ENCODE measurements around the gene CEMIP. TPM values are rescaled to one million over a fixed set of nuclear protein-coding genes. Genes with fewer than 3 reads are reported as not detected.
A peak's percentile ranks its signal among the peaks of the same experiment; 100 is the strongest.

The CEMIP gene
- polyA plus RNA-seq, 1 experiment = 221 TPM

DNA sequence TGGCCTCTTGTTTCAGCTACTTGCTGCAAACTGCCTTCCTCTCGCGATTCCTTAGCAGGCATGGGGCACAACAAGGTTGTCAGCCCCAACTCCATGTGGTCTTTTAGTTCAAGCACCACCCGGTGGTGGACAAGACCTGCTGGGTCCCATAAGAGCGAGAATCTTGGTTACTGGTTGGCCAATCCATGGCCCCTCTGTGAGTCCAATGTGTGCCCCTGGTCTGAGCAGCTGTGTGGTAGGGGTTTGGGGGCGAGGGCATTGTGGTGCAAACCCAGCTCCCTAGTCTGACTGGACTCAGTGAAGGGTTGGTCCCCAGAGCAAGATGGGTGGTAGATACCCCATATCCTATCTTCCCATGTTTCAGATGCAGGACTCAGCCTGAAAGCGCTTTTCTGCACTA is 161.7 kb downstream of the CEMIP start:
- no peak for DNase-seq (ENCODE audit: low read depth, low spot score)
- ChIA-PET CTCF (interaction anchor here (0.9 kb wide), 1 partner anchor 29 kb away, joined by 3 read pairs; no protein-coding TSS in a partner anchor), POLR2A (no interaction called here)

GRCh38 chr15:80942266-80942665 is 163.1 kb downstream of the CEMIP start:
- TF ChIP-seq, protein P1, sequence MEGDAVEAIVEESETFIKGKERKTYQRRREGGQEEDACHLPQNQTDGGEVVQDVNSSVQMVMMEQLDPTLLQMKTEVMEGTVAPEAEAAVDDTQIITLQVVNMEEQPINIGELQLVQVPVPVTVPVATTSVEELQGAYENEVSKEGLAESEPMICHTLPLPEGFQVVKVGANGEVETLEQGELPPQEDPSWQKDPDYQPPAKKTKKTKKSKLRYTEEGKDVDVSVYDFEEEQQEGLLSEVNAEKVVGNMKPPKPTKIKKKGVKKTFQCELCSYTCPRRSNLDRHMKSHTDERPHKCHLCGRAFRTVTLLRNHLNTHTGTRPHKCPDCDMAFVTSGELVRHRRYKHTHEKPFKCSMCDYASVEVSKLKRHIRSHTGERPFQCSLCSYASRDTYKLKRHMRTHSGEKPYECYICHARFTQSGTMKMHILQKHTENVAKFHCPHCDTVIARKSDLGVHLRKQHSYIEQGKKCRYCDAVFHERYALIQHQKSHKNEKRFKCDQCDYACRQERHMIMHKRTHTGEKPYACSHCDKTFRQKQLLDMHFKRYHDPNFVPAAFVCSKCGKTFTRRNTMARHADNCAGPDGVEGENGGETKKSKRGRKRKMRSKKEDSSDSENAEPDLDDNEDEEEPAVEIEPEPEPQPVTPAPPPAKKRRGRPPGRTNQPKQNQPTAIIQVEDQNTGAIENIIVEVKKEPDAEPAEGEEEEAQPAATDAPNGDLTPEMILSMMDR (IDR thresholded peaks at IDR 0.05; ENCODE audit: low read depth, low read length) = no peak
- Histone ChIP-seq H3K27me3 (ENCODE audit: control insufficient read depth, insufficient read depth, low read length) (no peaks in the 10 kb centered on the region), H3K27ac (ENCODE audit: low read depth, low read length) (no peak overlapping the region), H3K9me3 (ENCODE audit: control insufficient read depth, insufficient read depth, low read length) (no peaks in the 10 kb centered on the region), H3K4me3 (ENCODE audit: low read depth, low read length) (no peak overlapping the region)
- ChIA-PET POLR2A (no interaction called here), CTCF (no interaction called here)
- DNase-seq (ENCODE audit: low read depth, low spot score) = no peak

More for the DNA sequence above, 161.7 kb downstream of the CEMIP start:
- Histone ChIP-seq H3K27ac (ENCODE audit: low read depth, low read length) (peak overlapping the region; percentile 31), H3K4me3 (ENCODE audit: low read depth, low read length) (no peak overlapping the region), H3K27me3 (ENCODE audit: control insufficient read depth, insufficient read depth, low read length) (no peaks in the 10 kb centered on the region), H3K9me3 (ENCODE audit: control insufficient read depth, insufficient read depth, low read length) (no peaks in the 10 kb centered on the region)
- TF ChIP-seq, protein P1 (IDR thresholded peaks at IDR 0.05; ENCODE audit: low read depth, low read length) = no peak

GRCh38 chr15:80942746-80943565 is 163.8 kb downstream of the CEMIP start:
- ChIA-PET CTCF (no interaction called here), POLR2A (no interaction called here)
- no peak for DNase-seq (ENCODE audit: low read depth, low spot score)
- no peak overlapping the region for H3K4me3 ChIP-seq (ENCODE audit: low read depth, low read length)
- H3K27me3 ChIP-seq (ENCODE audit: control insufficient read depth, insufficient read depth, low read length) = no peaks in the 10 kb centered on the region
- TF ChIP-seq, protein P1 (IDR thresholded peaks at IDR 0.05; ENCODE audit: low read depth, low read length) = no peak
- H3K9me3 ChIP-seq (ENCODE audit: control insufficient read depth, insufficient read depth, low read length) = no peaks in the 10 kb centered on the region
- no peak overlapping the region for H3K27ac ChIP-seq (ENCODE audit: low read depth, low read length)

GRCh38 chr15:80944818-80945217 is 165.6 kb downstream of the CEMIP start:
- no peak overlapping the region for H3K4me3 ChIP-seq (ENCODE audit: low read depth, low read length)
- POLR2A ChIA-PET = no interaction called here
- DNase-seq (ENCODE audit: low read depth, low spot score) = no peak
- no peaks in the 10 kb centered on the region for H3K9me3 ChIP-seq (ENCODE audit: control insufficient read depth, insufficient read depth, low read length)
- H3K27me3 ChIP-seq (ENCODE audit: control insufficient read depth, insufficient read depth, low read length) = no peaks in the 10 kb centered on the region
- no peak overlapping the region for H3K27ac ChIP-seq (ENCODE audit: low read depth, low read length)
- CTCF ChIA-PET = no interaction called here
- TF ChIP-seq, protein P1 (IDR thresholded peaks at IDR 0.05; ENCODE audit: low read depth, low read length) = no peak

GRCh38 chr15:80945605-80946004 is 166.4 kb downstream of the CEMIP start:
- DNase-seq (ENCODE audit: low read depth, low spot score) = no peak
- ChIA-PET POLR2A (no interaction called here), CTCF (no interaction called here)
- Histone ChIP-seq H3K27ac (ENCODE audit: low read depth, low read length) (peak overlapping the region; percentile 21), H3K9me3 (ENCODE audit: control insufficient read depth, insufficient read depth, low read length) (no peaks in the 10 kb centered on the region), H3K27me3 (ENCODE audit: control insufficient read depth, insufficient read depth, low read length) (no peaks in the 10 kb centered on the region), H3K4me3 (ENCODE audit: low read depth, low read length) (no peak overlapping the region)
- TF ChIP-seq, protein P1 (IDR thresholded peaks at IDR 0.05; ENCODE audit: low read depth, low read length) = no peak
